ENCODE measurements around the gene SAMD15. TPM values are rescaled to one million over a fixed set of nuclear protein-coding genes. Genes with fewer than 3 reads are reported as not detected.

SAMD15 gene
- total RNA-seq, 2 experiments from 2014 or later = 0.34 TPM; not detected in 1

- peaks cover 7% of the 10 kb centered on the region for H3K9me3 Mint-ChIP-seq
Measured at GRCh38 chr14:77424862-77425261, 47.7 kb downstream of the SAMD15 start.

GRCh38 chr14:77426396-77426795 lies 49.2 kb downstream of the SAMD15 start:
- H3K4me3 ChIP-seq (ENCODE audit: low read length) = no peak overlapping the region
- ATAC-seq (ENCODE audit: poor library complexity) (no peak), DNase-seq (no peak)
- H3K27me3 Mint-ChIP-seq = no peaks in the 10 kb centered on the region
- H3K9me3 ChIP-seq (ENCODE audit: control insufficient read depth in 1 of 2, insufficient read depth in 1 of 2, low read length in 2 of 2) = no peaks in the 10 kb centered on the region
- CTCF ChIA-PET = interaction anchor here (0.5 kb wide), 1 partner anchor 103 kb away, joined by 3 read pairs; no protein-coding TSS in a partner anchor
- H3K36me3 ChIP-seq (ENCODE audit: insufficient read depth, low read length) = peaks cover 83% of the 10 kb centered on the region
- intact Hi-C loops (cut with DNase I, micrococcal nuclease) = no loop called here
- POLR2A ChIA-PET = no interaction called here
- TF ChIP-seq, protein P1, sequence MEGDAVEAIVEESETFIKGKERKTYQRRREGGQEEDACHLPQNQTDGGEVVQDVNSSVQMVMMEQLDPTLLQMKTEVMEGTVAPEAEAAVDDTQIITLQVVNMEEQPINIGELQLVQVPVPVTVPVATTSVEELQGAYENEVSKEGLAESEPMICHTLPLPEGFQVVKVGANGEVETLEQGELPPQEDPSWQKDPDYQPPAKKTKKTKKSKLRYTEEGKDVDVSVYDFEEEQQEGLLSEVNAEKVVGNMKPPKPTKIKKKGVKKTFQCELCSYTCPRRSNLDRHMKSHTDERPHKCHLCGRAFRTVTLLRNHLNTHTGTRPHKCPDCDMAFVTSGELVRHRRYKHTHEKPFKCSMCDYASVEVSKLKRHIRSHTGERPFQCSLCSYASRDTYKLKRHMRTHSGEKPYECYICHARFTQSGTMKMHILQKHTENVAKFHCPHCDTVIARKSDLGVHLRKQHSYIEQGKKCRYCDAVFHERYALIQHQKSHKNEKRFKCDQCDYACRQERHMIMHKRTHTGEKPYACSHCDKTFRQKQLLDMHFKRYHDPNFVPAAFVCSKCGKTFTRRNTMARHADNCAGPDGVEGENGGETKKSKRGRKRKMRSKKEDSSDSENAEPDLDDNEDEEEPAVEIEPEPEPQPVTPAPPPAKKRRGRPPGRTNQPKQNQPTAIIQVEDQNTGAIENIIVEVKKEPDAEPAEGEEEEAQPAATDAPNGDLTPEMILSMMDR (IDR thresholded peaks at IDR 0.05) = no peak
- peaks cover 3% of the 10 kb centered on the region for H3K9me3 Mint-ChIP-seq
- H3K36me3 Mint-ChIP-seq (ENCODE audit: low read depth) = peaks cover 96% of the 10 kb centered on the region
- H3K27ac ChIP-seq (ENCODE audit: low read depth in 1 of 2, low read length in 2 of 2) = no peak overlapping the region
- no peak overlapping the region for H3K27ac Mint-ChIP-seq
- no peaks in the 10 kb centered on the region for H3K4me1 Mint-ChIP-seq (ENCODE audit: low read depth)
- no peaks in the 10 kb centered on the region for H3K27me3 ChIP-seq (ENCODE audit: control insufficient read depth in 1 of 2, insufficient read depth in 2 of 2, low read length in 2 of 2)
- no peak overlapping the region for H3K4me3 Mint-ChIP-seq
- no peaks in the 10 kb centered on the region for H3K4me1 ChIP-seq (ENCODE audit: insufficient read depth, low read length)

More at GRCh38 chr14:77424862-77425261, 47.7 kb downstream of the SAMD15 start:
- Mint-ChIP-seq H3K27ac (no peak overlapping the region), H3K36me3 (ENCODE audit: low read depth) (peaks cover 97% of the 10 kb centered on the region), H3K4me3 (no peak overlapping the region), H3K27me3 (no peaks in the 10 kb centered on the region), H3K4me1 (ENCODE audit: low read depth) (no peaks in the 10 kb centered on the region)
- H3K36me3 ChIP-seq (ENCODE audit: insufficient read depth, low read length) = peaks cover 71% of the 10 kb centered on the region
- H3K9me3 ChIP-seq (ENCODE audit: control insufficient read depth in 1 of 2, insufficient read depth in 1 of 2, low read length in 2 of 2) = peaks cover 0 to 5% of the 10 kb centered on the region in 2 experiments
- intact Hi-C loops (cut with DNase I, micrococcal nuclease) = no loop called here
- no peak overlapping the region for H3K27ac ChIP-seq (ENCODE audit: low read depth in 1 of 2, low read length in 2 of 2)
- H3K4me3 ChIP-seq (ENCODE audit: low read length) = no peak overlapping the region
- CTCF ChIA-PET = no interaction called here
- H3K4me1 ChIP-seq (ENCODE audit: insufficient read depth, low read length) = no peaks in the 10 kb centered on the region
- no peak for DNase-seq
- POLR2A ChIA-PET = no interaction called here
- TF ChIP-seq, protein P1 (IDR thresholded peaks at IDR 0.05) = no peak
- H3K27me3 ChIP-seq (ENCODE audit: control insufficient read depth in 1 of 2, insufficient read depth in 2 of 2, low read length in 2 of 2) = no peaks in the 10 kb centered on the region
- ATAC-seq (ENCODE audit: poor library complexity) = no peak

GRCh38 chr14:77436042-77436441 lies 58.9 kb downstream of the SAMD15 start:
- CTCF ChIA-PET = no interaction called here
- no peaks in the 10 kb centered on the region for H3K27me3 Mint-ChIP-seq
- ATAC-seq (ENCODE audit: poor library complexity) (no peak), DNase-seq (no peak)
- intact Hi-C loops (cut with DNase I, micrococcal nuclease) = no loop called here
- Histone ChIP-seq H3K4me1 (ENCODE audit: insufficient read depth, low read length) (no peaks in the 10 kb centered on the region), H3K27me3 (ENCODE audit: control insufficient read depth in 1 of 2, insufficient read depth in 2 of 2, low read length in 2 of 2) (no peaks in the 10 kb centered on the region), H3K27ac (ENCODE audit: low read depth in 1 of 2, low read length in 2 of 2) (no peak overlapping the region), H3K36me3 (ENCODE audit: insufficient read depth, low read length) (peaks cover 73% of the 10 kb centered on the region), H3K4me3 (ENCODE audit: low read length) (no peak overlapping the region), H3K9me3 (ENCODE audit: control insufficient read depth in 1 of 2, insufficient read depth in 1 of 2, low read length in 2 of 2) (no peaks in the 10 kb centered on the region)
- POLR2A ChIA-PET = no interaction called here
- no peak overlapping the region for H3K27ac Mint-ChIP-seq
- H3K4me1 Mint-ChIP-seq (ENCODE audit: low read depth) = no peaks in the 10 kb centered on the region
- peaks cover 85% of the 10 kb centered on the region for H3K36me3 Mint-ChIP-seq (ENCODE audit: low read depth)
- no peaks in the 10 kb centered on the region for H3K9me3 Mint-ChIP-seq
- TF ChIP-seq, protein P1 (IDR thresholded peaks at IDR 0.05) = no peak
- H3K4me3 Mint-ChIP-seq = no peak overlapping the region
